COR-L47 (cell line): Measurements from ENCODE around the gene RFTN1.

Experiments used
- DNase-seq: peaks from one replicate; lab custom pipeline; 2025; lab: John Stamatoyannopoulos, UW

The RFTN1 gene

DNA sequence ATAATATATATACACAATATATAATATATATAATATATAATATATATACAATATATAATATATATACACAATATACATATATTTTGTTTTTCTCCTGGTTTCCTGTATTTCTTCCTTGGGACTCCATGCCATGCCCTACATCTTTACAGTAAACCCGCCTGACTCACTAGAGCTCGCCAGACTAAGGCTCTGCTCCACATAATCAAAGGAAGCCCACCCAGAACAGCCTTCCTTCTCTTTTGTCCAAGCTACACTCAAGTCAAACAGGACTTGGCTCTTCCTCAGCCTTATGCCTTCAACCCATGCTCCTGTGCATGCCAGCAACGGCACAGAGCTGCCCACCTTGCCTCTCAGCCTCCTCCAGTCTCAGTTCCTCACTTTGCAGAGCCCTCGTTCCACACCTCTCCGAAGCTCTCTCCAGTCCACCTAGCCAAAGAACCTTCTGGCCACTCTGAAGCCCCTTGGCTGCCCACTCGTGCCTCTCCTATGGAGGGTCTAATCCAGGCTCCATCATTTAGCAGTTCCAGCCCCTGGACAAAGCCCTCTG lies 109.1 kb downstream of the RFTN1 start:
- no peak for DNase-seq

DNA sequence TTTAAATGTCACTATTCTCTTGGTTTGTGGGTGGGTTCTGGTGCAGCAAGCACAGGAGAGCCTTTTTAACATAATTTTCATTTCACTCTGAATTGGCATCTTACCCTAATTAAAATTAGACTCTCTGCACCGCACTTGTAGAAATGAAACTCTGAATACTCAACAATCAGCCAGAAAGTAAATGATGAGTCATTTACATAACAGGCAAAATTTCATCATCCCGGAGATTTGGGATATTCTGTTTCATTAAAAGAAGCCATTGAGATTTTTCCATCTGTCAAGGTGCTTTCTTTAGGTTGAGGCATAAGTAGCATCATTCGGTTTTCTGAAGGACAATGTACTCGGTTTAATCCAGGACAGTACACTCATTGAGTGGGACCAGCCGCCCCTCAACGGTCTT lies 111.0 kb downstream of the RFTN1 start:
- DNase-seq, result no peak

DNA sequence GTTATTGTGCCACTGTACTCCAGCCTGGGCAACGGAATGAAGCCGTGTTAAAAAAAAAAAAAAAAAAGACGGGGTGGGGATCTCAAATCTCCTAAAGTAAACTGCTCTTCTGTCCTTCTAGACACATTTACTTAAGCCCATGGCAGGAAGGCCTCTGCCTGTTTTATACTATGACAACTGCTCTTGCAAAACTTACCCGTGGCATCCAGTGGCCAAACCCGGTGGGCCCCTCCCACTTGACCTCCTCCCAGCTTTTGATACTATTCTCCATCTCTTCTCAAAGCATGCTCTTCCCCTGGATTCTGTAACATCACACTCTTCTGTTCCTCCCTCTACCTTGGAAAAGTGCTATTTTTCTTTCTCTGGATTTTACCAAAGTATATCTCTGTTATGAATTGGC lies 112.2 kb downstream of the RFTN1 start:
- no peak for DNase-seq

DNA sequence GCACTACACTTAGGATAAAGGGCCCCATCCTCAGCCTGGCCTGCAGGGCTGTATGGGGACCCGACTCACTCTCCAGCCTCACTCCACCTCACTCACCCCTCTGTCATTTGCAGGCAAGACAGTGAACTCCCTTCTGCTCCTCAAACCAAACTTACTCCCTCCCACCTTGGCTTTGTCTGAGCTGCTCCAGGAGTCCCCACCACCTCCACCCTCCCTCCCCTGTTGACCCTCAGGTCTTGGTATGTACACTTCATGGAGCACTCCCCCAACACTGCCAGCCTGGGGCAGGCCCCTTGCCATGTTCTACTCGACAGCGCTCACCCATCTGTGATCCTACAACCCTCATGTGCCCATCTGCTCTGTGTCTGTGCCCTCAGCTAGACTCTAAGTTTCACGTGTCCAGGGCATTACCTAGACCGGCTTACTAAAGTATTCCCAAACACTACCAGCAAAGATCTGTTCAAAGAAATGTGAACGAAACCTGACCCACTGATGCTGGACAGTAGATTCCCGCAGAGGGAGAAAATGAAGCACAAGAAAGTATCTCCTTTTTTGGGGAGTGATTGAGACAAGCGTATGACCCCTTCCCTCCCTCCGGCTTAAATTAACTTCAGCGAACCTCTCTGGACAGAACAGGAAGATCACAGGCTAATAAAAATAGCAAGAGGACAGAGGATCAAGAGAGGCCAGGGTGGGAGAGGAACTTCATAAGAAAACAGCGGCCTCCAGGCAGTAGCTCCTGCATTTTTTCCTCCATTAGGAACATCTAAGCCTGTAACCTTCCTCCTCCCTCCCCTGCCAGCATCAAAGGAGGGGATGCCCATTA lies 113.2 kb downstream of the RFTN1 start:
- DNase-seq, result no peak

- no peak for DNase-seq
These were observed 114.0 kb downstream of the RFTN1 start for GRCh38 chr3:16399473-16399872.

- DNase-seq, result no peak
These were observed 114.9 kb downstream of the RFTN1 start for GRCh38 chr3:16398648-16399047.

DNA sequence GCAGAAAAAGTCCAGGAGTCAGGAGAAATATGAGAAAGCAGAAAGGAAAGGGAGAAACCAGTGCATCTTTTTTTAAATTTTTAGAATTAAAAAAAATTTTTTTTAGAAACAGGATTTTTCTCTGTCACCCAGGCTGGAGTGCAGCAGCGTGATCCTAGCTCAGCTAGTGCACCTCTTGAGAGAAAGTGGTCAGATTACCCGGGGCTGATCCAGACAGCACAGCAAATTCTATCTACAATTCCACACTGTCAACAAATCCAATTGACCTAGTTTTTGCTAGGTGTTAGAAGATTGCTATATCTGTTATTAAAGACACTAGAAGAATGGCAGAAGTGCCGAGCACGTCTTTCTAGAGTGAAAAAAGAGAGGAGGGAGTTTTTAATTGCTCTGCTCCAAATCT lies 117.3 kb downstream of the RFTN1 start:
- DNase-seq, result no peak

GRCh38 chr3:16395212-16395611 lies 118.3 kb downstream of the RFTN1 start:
- no peak for DNase-seq

DNA sequence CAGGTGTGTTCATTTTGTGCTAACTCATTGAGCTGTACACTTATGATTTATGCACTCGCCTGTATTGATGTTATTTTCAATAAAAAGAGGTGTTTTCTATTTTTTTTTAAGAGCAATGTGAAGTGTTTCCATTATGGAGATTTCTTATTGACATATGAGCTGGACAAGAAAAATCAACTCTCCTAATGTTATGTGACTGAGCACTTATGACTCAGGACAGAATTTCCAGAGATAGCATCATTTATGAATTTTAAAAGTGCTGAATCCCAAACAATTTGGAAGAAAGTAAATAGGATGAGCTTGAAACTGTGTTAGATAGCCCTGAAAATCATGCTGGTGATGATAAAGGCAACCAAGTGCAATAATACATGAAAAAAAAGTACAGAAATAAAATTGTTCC lies 118.9 kb downstream of the RFTN1 start:
- DNase-seq, result no peak

GRCh38 chr3:16392717-16393116 lies 120.8 kb downstream of the RFTN1 start:
- no peak for DNase-seq

GRCh38 chr3:16392065-16392464 lies 121.4 kb downstream of the RFTN1 start:
- no peak for DNase-seq

GRCh38 chr3:16390581-16390980 lies 122.9 kb downstream of the RFTN1 start:
- no peak for DNase-seq

GRCh38 chr3:16388850-16389441 lies 124.6 kb downstream of the RFTN1 start:
- no peak for DNase-seq

- DNase-seq, result no peak
These were observed 126.9 kb downstream of the RFTN1 start for GRCh38 chr3:16386561-16386960.

GRCh38 chr3:16385151-16385550 lies 128.3 kb downstream of the RFTN1 start:
- no peak for DNase-seq

- no peak for DNase-seq
These were observed 129.6 kb downstream of the RFTN1 start for GRCh38 chr3:16383864-16384263.

GRCh38 chr3:16382845-16383244 lies 130.7 kb downstream of the RFTN1 start:
- no peak for DNase-seq

DNA sequence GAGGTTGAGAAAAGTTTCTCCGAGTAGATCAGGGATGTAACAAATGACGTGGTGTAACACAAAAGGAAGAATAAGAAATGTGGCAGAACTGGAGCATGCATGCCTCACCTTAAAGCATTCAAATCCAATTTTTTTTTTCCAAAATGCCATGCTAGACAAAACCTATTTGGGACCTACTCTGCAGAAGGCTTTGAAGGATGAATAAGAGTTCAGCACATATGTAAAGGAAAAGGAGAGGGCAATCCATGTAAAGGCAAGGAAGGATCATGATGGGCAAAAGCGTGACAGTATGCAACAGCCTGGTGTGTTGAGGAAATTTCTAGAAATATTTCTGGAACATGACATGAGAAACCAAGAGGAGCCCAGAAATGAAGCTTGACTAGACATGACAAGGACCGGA lies 132.1 kb downstream of the RFTN1 start:
- DNase-seq, result no peak

- DNase-seq, result no peak
These were observed 133.1 kb downstream of the RFTN1 start for GRCh38 chr3:16380421-16380820.

DNA sequence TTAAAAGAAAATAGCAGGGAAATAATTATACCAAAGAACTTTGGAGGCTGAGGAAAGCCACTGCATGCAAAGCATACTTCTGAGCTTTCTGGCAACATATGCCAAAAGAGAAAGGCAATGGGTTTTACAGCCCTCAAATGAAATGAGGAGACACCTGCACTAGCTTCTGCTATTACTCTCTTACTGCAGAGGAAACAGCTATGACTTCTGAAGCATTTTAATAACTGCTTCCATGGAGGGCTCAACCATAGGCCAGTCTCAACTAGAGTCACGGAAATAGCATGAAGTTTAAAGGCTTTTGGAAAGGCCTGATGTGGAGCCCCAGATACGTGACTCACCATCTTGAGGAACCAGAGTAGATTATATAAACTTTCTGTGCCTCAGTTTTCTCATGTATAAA lies 133.7 kb downstream of the RFTN1 start:
- no peak for DNase-seq

DNA sequence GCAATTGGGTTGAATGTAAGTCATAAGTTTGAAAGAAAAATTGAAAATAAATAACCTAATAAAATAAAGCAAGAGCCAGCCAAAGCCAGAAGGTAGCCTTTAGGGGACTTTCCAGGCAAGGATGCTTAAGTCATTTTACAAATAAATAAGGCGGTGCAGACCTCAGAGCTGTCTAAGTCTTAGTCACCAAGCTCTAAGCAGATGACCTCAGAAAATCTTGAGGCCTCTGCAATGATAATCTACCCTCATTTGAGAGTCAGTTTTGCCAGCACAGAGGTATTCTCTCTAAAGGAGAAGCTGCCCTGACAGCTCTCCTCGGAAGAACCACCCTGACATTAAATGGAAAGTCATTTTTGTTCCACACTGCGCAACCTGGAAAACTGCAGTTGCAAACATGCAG lies 134.6 kb downstream of the RFTN1 start:
- DNase-seq, result no peak

DNA sequence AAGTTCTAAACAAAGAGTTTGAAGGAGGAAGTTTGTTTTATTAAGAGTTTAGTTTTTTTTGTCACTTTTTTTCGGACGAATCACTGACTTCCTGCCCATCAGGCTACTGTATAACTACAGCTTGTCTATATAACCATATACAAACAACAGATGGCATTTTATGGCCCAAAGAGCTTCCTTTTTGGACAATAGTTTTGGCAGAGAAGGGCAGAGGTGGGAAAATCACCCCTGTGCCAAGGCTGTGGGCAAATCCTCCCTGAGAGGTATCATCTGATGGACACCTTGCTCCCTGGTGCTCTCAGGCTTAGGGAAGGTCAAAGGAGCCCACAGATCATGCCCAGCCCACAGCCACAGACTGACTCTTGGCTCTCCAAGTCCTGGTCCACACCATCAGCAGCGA lies 135.1 kb downstream of the RFTN1 start:
- DNase-seq, result no peak

GRCh38 chr3:16377847-16378302 lies 135.6 kb downstream of the RFTN1 start:
- DNase-seq, result no peak
